Right ventricle myocardium superior (tissue), 1 donor: Measurements from ENCODE around the gene MND1. TPM values are rescaled to one million over a fixed set of nuclear protein-coding genes. Genes with fewer than 3 reads are reported as not detected.
"Not testable (repeated sequence)": the region's sequence is repeated elsewhere in the genome, so short reads cannot be mapped to it uniquely, and the experiment has no call there.

Experiments used
- ATAC-seq: fragments of 200-7000 bp; cut with Tn5 transposase; one replicate; pipeline ENCODE4 v1.9.1; 2020; ENCODE audit warnings: mild to moderate bottlenecking; ENCODE audit not compliant: poor library complexity
- DNase-seq: peaks from one replicate; pipeline ENCODE4 v3.0.0-alpha.2; 2020
- intact Hi-C: fragments of 100-400 bp; cut with DNase I; formaldehyde crosslinking; loops from one replicate; pipeline ENCODE4 v1.11.2; 2022
- total RNA-seq: library from RNA; stranded (reverse); fragmentation: NEBNext Ultra II Directional; extraction: Animal tissue kit (Norgen Biotek cat#: 25700); gene quantifications from one replicate; pipeline ENCODE4 v1.2.1, GENCODE V29; 2021
- donor health status: DM: no; HTN: yes; CAD: no; lungs with severe emphysema.

Gene MND1
- total RNA-seq, 1 donor from 2014 or later: 0.38 TPM

DNA sequence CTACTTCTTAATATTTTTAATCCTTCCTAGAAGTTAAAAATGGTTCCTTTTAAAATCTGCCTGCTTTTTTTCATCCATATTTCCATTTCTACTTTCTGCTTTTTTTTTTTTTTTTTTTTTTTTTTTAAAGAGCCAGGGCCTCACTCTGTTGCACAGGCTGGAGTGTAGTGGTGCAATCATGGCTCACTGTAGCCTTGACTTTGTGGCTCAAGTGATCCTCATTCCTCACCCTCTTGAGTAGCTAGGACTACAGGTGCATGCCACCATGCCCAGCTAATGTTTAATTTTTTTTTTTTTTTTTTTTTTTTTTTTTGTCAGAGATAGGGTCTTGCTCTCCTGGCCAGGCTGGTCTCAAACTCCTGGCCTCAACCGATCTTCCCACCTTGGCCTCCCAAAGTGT, 39.7 kb downstream of the MND1 start:
- intact Hi-C loops: no loop called here
- ATAC-seq (no peak), DNase-seq (no peak)

DNA sequence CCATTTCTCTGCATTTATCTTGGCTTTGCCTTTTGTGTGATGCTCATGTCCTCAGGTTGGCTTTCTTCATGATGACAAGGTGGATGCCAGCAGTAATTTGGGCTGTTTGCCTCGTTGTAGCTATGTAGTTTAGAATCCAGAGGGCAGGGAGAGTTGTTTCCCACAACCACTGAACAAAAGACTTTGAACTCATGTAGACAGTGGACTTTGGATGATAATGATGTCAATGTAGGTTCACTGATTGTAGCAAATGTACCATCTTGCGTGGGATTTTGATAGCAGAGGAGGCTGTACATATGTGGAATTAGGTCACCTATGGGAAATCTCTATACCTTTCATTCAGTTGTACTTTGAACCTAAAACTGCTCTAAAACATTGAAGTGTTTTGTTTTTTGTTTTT, 41.3 kb downstream of the MND1 start:
- ATAC-seq (no peak), DNase-seq (no peak)
- intact Hi-C loops: no loop called here

DNA sequence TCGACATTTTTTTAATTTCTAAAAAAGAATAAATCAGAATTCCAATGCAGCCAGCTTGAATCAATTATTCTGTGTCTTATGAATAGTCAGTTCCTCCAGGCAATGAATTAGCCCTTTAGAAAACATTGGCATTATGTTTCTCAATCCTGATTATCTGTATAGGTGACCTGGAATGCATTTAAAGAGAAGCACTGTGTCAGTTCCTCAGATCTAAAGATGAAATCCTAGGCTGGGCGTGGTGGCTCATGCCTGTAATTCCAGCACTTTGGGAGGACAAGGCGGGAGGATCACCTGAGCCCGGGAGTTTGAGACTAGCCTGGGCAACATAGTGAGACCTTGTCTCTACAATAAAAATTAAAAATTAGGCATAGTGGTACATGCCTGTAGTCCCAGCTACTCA, 43.5 kb downstream of the MND1 start:
- DNase-seq (no peak), ATAC-seq (no peak)
- intact Hi-C loops: no loop called here

DNA sequence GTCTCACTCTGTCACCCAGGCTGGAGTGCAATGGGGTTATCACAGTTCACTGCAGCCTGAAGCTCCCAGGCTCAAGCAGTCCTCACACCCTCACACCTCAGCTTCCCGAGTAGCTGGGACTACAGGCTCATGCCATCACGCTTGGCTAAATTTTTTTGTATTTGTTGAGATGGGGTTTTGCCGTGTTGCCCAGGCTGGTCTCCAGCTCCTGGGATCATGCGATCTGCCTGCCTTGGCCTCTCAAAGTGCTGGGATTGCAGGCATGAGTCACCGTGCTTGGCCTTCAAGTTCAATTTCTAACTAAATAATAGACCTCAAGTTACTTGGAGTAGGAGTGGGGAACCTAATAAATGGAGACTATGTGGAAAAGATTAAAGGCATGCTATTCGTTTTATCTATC, 48.9 kb downstream of the MND1 start:
- intact Hi-C loops: no loop called here
- DNase-seq: no peak
- no peak for ATAC-seq

DNA sequence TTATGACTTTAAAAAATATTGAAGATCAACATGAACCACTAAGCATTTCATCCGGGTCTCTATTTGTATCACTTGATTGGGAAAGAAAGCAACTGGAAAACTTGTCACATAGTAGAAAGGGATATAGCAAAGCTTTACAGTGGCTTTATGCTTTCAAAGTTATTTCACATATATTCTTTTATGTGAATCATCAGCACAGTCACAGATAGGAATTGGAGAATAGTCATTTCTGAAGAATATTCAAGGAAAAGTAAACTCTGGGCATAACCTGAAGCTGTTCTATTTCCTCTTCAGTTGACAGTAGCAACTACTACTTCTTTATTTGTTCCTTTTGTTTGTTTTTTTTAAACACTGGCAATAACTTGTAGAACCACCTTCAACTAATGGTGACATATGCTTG, 50.5 kb downstream of the MND1 start:
- no peak for DNase-seq
- intact Hi-C loops: no loop called here
- no peak for ATAC-seq

DNA sequence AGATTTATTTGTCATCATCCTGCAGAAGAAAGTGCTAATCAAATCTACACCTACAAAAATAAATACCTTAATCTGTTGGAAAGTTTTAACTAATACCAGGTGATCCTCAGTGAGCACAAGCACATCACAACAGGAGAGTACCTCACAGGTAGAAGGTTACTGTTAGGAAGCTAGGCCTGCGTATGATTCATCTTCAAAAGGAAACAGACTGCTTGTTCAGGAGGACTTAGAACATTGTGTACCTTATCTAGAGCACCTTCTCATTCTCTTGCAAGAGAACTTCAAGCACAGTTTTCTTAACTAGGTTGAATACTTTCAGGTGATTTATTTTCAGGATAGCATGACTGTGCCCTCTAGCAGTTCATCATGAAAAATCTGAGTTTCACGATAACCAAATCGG, 54.2 kb downstream of the MND1 start:
- intact Hi-C loops: no loop called here
- ATAC-seq (no peak), DNase-seq (no peak)

DNA sequence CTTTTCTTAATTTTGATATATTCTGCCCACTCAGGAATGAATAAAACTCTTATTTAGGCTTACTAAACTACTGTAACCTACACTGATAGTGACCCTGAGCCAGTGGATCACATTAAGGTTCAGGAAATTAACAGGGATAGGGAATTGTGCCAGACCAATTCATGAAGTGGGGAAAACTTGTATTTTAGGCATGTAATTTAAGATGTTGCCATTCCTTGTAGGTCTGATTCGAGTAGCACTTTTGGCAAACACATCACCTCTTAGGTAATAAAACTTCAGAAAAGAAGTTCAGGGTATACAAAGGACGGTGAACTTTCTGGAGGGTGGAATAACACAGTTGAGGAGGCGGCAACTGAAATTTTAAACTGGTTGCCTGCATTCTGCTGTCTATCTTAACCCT, 54.9 kb downstream of the MND1 start:
- no peak for DNase-seq
- intact Hi-C loops: no loop called here
- no peak for ATAC-seq

DNA sequence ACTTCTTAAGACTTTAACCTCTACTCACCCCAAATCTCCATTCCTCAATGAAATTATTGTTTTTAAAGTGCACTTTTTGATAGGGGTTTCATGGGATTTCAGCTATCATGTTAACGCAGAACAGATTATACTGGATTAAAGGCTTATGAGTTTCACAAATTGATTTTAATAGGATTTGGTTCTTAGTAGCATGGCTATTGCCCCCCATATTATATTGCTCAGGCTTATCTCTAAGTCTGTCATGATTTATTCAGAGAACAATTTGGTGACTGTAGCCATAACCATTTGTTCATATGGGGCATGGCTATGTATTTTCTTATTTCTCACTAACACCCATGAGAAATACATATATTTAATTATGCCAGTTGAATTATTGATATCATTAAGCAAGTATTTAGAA, 57.0 kb downstream of the MND1 start:
- intact Hi-C loops: no loop called here
- ATAC-seq (no peak), DNase-seq (no peak)

DNA sequence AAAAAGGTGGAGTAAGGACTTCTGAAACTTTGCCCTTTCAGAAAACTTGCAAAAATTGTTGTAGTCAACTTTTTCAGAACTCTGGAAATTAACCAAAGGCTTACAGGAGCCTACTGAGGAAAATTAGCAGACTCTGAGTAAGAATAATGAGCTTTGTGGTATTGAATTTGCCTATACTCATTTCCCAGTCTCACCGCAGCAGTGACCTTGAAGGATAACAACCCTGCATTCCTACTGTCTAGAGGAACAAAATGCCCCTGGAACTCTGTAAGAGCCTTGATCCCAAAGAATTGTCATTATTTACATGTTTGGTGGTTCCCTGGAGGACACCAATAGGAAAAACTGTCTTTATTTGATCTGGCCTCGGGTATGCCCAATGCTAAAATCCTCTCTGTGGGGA, 57.9 kb downstream of the MND1 start:
- ATAC-seq (no peak), DNase-seq (no peak)
- intact Hi-C loops: no loop called here

DNA sequence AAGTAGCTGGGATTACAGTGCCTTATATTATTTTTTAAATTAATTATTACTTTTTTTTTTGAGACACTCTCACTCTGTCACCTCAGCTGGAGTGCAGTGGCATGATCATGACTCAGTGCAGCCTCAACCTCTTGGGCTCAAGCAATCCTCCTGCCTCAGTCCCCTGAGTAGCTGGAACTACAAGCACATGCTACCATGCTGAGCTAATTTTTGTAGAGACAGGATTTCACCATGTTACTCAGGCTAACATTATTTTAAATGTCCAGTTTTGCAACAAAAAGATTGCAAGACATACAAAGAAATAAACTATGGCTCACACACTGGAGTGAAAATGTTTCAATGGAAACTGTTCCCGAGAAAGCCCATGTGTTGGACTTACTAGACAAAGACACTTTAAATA, 59.2 kb downstream of the MND1 start:
- intact Hi-C loops: no loop called here
- DNase-seq (no peak), ATAC-seq (no peak)

DNA sequence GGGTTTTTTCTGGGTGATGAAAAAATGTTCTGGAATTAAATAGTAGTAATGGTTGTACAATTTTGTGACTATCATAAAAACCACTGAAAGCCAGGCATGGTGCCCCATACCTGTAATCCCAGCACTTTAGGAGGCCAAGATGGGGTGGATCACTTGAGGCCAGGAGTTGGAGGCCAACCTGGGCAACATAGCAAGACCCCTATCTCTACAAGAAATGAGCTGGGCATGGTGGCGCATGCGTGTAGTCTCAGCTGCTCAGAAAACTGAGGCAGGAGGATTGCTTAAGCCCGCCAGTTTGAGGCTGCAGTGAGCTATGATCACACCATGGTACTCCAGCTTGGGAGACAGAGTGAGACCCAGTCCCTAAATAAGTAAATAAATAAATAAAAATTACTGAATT, 63.4 kb downstream of the MND1 start:
- intact Hi-C loops: no loop called here
- DNase-seq (no peak), ATAC-seq (no peak)

DNA sequence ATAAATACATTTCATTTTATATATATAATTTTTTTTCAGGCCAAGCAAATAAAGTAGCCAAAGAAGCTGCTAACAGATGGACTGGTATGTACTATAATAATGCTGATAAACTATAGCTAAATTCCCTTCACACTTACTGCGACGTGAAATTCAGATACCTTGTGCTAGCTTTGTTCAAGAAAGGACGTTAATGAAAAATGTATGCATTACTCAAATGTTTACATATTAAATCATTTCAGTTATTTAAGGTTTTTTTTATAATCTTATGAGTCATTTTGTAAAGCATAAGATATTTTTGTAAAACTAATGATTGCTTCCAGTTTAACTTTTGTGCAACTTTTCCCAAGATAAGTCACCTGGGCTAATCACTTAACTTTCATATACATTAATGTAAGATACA, 64.4 kb downstream of the MND1 start:
- DNase-seq: no peak
- intact Hi-C loops: no loop called here
- no peak for ATAC-seq

DNA sequence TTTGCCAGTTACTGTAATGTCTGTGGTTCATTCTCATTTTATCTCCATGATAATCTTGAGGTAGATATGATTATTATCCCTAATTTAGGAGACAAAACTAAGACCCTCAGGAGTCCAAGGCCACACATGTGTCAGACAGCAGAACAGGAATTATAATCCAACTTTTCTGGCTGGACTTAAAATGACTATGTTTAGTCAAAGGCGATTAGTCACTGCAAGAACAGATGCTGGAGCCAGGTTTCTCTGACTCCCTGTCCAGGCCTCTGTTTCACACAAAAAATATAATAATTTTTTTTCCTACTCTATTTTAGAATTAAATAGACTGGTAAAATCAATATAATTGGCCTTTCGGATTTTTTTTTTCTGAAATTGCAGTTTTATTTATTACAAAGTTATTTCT, 64.9 kb downstream of the MND1 start:
- intact Hi-C loops: no loop called here
- no peak for ATAC-seq
- DNase-seq: no peak

DNA sequence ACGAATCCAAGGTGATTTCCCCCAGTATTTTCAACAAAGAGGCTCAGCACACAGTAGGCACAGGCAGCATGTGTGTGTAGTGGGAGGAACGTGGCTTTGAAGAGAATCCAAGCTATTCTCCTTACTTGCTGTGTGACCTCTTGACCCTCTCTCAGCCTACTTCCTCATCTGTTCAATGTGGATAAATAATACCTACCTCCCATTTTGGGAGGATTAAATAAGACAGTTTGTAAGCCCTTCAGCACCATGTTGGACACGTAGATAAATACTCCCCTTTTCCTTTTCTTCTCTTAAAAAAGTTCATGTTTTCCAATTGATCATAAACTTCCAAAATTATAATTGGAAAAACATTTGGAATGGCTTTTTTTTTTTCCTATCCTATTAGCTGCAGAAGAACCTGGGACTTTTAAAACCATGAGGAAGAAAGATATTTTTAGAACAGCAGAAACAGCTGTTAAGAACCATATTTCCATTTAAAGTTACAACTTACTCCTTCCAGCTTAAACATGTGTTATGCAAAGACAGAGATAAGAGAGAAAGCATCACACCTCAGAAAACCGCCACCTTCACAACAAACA, 65.5 kb downstream of the MND1 start:
- ATAC-seq (no peak), DNase-seq (no peak)
- intact Hi-C loops: no loop called here

DNA sequence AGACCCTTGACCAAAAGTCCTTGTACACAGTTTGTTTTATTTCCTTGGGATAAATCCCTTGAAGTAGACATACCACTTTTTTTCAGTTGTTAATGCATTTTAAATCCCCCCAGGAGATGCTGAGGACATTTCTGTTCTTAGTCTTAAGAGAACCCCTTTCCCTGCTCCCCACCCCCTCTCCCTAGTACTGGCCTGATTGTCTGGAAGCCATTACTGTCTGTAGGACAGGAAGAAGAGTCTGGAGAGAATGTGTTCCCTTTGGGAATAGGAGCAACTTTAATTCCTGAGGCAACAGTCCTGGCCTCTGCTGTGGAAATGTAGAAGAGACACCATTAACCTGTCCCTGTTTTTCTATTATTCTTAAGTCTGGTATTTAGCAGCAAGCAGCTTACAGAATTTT, 69.4 kb downstream of the MND1 start:
- ATAC-seq: no peak
- no peak for DNase-seq
- intact Hi-C loops: no loop called here

DNA sequence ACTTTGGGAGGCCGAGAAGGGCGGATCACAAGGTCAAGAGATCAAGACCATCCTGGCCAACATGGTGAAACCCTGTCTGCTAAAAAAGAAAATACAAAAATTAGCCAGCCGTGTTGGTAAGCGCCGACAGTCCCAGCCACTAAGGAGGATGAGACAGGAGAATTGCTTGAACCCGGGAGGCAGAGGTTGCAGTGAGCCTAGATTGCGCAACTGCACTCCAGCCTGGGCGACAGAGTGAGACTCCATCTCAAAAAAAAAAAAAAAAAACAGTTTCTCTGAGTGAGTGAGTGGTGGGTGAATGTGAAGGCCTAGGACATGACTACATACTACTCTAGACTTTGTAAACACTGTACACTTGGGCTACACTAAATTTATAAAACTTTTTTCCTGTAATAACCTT, 72.0 kb downstream of the MND1 start:
- ATAC-seq, intact Hi-C loops, DNase-seq: not testable (repeated sequence)

DNA sequence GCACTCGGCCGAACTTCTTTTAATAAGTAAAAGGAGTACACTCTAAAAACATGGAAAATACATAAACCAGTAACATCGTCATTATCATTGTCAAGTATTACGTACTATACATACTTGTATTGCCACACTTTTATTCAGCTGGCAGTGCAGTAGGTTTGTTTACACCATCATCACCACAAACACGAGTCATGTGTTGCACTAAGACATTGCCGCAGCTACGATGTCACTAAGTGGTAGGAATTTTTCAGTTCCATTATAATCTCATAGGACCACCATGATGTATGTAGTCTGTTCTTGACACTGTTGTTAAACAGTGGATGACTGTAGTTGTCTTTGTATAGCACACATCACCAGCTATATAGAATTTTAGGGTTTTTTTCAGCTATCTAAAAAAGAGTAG, 73.6 kb downstream of the MND1 start:
- no peak for ATAC-seq

DNA sequence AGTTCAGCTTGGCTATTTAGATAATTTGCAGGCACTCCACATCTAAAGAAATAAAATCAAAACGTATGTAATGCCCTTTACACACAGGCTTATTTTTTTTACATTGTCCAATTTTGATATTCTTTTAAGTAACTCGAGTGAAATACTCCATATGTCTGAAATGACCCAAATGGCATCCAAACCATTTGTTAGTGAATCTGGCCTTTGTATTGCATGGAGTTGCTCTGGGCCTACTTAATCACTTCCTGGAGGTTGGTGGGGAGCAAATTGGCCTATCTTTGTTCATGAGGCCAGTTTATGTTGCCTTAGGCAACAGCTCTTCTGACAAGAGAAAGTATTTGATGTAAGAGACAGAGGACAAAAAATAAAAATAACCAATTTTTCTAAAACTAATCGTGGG, 74.1 kb downstream of the MND1 start:
- ATAC-seq (no peak), DNase-seq (no peak)
- intact Hi-C loops: no loop called here

More for the DNA sequence above, 73.6 kb downstream of the MND1 start:
- intact Hi-C loops: no loop called here
- DNase-seq: no peak

DNA sequence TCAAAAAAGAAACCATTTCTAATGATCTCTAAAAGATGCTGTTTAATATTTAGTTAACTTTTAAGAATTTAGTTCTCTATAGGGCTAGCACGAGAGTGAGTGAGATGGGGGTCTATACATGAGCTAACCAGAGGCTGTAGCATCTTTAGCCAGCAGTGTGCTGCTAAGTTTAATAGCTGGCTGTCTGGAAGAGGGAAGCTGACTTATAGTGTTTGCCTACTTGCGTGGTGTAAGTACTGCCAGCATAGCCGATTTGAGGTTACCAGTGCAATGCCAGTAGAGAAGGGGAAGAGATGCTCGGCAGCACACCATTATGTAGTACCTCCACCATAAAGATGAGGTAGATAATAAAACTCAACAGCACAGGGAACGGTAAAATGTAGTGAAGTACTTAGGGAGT, 74.5 kb downstream of the MND1 start:
- no peak for ATAC-seq
- DNase-seq: no peak
- intact Hi-C loops: no loop called here

DNA sequence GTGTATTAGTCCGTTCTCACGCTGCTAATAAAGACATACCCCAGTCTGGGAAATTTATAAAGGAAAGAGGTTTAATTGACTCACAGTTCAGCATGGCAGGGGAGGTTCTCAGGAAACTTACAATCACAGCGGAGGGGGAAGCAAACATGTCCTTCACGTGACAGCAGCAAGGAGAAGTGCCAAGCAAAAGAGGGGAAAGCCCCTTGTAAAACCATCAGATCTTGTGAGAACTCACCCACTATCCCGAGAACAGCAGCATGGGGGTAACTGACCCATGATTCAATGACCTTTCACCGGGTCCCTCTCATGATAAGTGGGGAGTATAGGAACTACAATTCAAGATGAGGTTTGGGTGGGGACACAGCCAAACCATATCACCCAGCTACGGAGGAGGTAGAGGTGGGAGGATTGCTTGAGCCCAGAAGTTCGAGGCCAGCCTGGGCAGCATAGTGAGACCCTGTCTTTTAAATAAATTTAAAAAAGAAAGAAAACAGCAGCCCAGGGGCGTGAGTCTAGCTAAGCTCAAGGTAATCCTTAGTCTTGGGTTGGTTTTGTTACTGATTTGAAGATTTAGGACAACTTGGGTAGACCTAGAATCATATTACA, 75.3 kb downstream of the MND1 start:
- ATAC-seq (no peak), DNase-seq (no peak)
- intact Hi-C loops: no loop called here

DNA sequence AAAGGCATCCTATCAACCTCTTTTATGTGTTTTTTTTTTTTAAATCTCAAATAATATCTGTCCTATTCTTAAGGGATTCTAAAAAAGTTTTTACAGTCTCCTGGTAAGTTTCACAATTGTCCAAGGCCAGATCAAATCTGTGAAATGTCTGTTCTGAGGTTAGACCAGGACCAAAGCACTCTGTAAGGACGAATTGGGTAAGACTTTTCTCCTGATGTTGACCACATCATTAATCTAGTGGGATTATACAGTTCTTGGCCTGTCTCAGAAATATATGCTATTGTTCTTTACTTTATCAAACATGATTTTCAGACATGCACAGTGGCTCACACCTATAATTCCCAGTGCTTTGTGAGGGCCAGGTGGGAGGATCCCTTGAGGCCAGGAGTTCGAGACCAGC, 75.9 kb downstream of the MND1 start:
- ATAC-seq (no peak), DNase-seq (no peak)
- intact Hi-C loops: no loop called here
